DOHH2 (cell line): ENCODE data around the gene CANT1.

ENCODE experiments used
- H3F3A ChIP-seq: fragments of 200-600 bp; sonication (generic), shearing (Covaris generic); 2 replicates; pipeline ENCODE4 v1.6.0; 2016; ENCODE audit warnings: antibody characterized with exemption, mild to moderate bottlenecking; ENCODE audit not compliant: control insufficient read depth, insufficient read depth
- H3K27ac ChIP-seq: fragments of 200-600 bp; sonication (generic); 2 replicates; pipeline ENCODE4 v1.5.1; 2014; ENCODE audit warnings: low read depth, mild to moderate bottlenecking, low read length, moderate library complexity
- H3K27me3 ChIP-seq: fragments of 200-600 bp; sonication (generic); 2 replicates; pipeline ENCODE4 v1.6.1; 2014; ENCODE audit warnings: mild to moderate bottlenecking, low read length, mixed read lengths; ENCODE audit not compliant: control insufficient read depth
- H3K36me3 ChIP-seq: fragments of 200-600 bp; sonication (generic); 2 replicates; pipeline ENCODE4 v1.6.1; 2014; ENCODE audit warnings: mild to moderate bottlenecking, low read length, moderate library complexity, mixed read lengths; ENCODE audit not compliant: control insufficient read depth
- H3K4me1 ChIP-seq: fragments of 200-600 bp; sonication (generic); 2 replicates; pipeline ENCODE4 v1.6.1; 2014; ENCODE audit warnings: mild to moderate bottlenecking, low read length, mixed read lengths; ENCODE audit not compliant: control insufficient read depth
- H3K4me2 ChIP-seq: fragments of 200-600 bp; sonication (generic); 2 replicates; pipeline ENCODE4 v1.6.0; 2014; ENCODE audit warnings: mild to moderate bottlenecking, low read length, moderate library complexity
- H3K4me3 ChIP-seq: fragments of 200-600 bp; sonication (generic); 2 replicates; pipeline ENCODE4 v1.5.1; 2014; ENCODE audit warnings: mild to moderate bottlenecking, low read length, mixed read lengths
- H3K79me2 ChIP-seq: fragments of 200-600 bp; sonication (generic); 2 replicates; pipeline ENCODE4 v1.6.1; 2014; ENCODE audit warnings: mild to moderate bottlenecking, low read length, mixed read lengths; ENCODE audit not compliant: control insufficient read depth
- H3K9me2 ChIP-seq: fragments of 200-600 bp; sonication (generic); replicated peaks from 2 replicates; pipeline ENCODE4 v1.6.1; 2014; ENCODE audit warnings: mild to moderate bottlenecking, low read length, mixed read lengths; ENCODE audit not compliant: control insufficient read depth
- H3K9me3 ChIP-seq: fragments of 200-600 bp; sonication (generic); 2 replicates; pipeline ENCODE4 v1.6.1; 2014; ENCODE audit warnings: antibody characterized with exemption, low read length, mixed read lengths; ENCODE audit not compliant: control insufficient read depth, insufficient read depth
- H4K20me1 ChIP-seq: fragments of 200-600 bp; sonication (generic); 2 replicates; pipeline ENCODE4 v1.6.0; 2014; ENCODE audit warnings: low read depth, mild to moderate bottlenecking, antibody characterized with exemption, low read length, moderate library complexity; ENCODE audit not compliant: control insufficient read depth, insufficient read depth
- CTCF ChIP-seq: fragments of 200-600 bp; sonication (generic); IDR thresholded peaks from one replicate; pipeline ENCODE4 v1.5.1; 2014; ENCODE audit warnings: antibody characterized with exemption, mild to moderate bottlenecking, low read depth, low read length; ENCODE audit not compliant: poor library complexity, severe bottlenecking
- EZH2phosphoT487 ChIP-seq: fragments of 200-600 bp; sonication (generic); IDR thresholded peaks from 2 replicates; pipeline ENCODE4 v1.6.1; 2017; ENCODE audit warnings: borderline replicate concordance, mild to moderate bottlenecking, antibody characterized with exemption, low read length, moderate library complexity, mixed read lengths

The CANT1 gene

GRCh38 chr17:78988152-78988551 lies 21.4 kb downstream of the CANT1 start:
- Histone ChIP-seq H4K20me1 (peaks cover 4% of the 10 kb centered on the region; the same call in 1 of the 2 replicates), H3K4me3 (no peak overlapping the region), H3K9me2 (no peaks in the 10 kb centered on the region), H3K27me3 (no peaks in the 10 kb centered on the region), H3K4me2 (no peak overlapping the region), H3K36me3 (peaks cover 25% of the 10 kb centered on the region), H3F3A (no peaks in the 10 kb centered on the region), H3K9me3 (no peaks in the 10 kb centered on the region), H3K4me1 (peaks cover 22% of the 10 kb centered on the region), H3K27ac (no peak overlapping the region), H3K79me2 (peaks cover 3% of the 10 kb centered on the region; the same call in 1 of the 2 replicates)
- TF ChIP-seq EZH2phosphoT487: no peak

- Histone ChIP-seq H3K9me2 (no peaks in the 10 kb centered on the region), H3K27me3 (no peaks in the 10 kb centered on the region), H4K20me1 (no peaks in the 10 kb centered on the region), H3K9me3 (no peaks in the 10 kb centered on the region), H3F3A (no peaks in the 10 kb centered on the region), H3K36me3 (peaks cover 16% of the 10 kb centered on the region), H3K4me2 (peak overlapping the region; percentile 59), H3K27ac (no peak overlapping the region), H3K4me1 (peaks cover 22% of the 10 kb centered on the region), H3K4me3 (peak overlapping the region; percentile 33), H3K79me2 (no peaks in the 10 kb centered on the region)
- TF ChIP-seq EZH2phosphoT487 (no peak), CTCF (no peak)
Observed at GRCh38 chr17:78986649-78987328, 22.8 kb downstream of the CANT1 start.

GRCh38 chr17:78986048-78986648 lies 23.4 kb downstream of the CANT1 start:
- no peak overlapping the region for H3K27ac ChIP-seq
- H3K4me1 ChIP-seq: peaks cover 22% of the 10 kb centered on the region
- H3K9me3 ChIP-seq: no peaks in the 10 kb centered on the region
- H3K9me2 ChIP-seq: no peaks in the 10 kb centered on the region
- peak overlapping the region; percentile 33 for H3K4me3 ChIP-seq
- H4K20me1 ChIP-seq: no peaks in the 10 kb centered on the region
- no peaks in the 10 kb centered on the region for H3F3A ChIP-seq
- no peaks in the 10 kb centered on the region for H3K27me3 ChIP-seq
- H3K79me2 ChIP-seq: no peaks in the 10 kb centered on the region
- H3K4me2 ChIP-seq: peak overlapping the region; percentile 59
- TF ChIP-seq EZH2phosphoT487 (no peak), CTCF (peak; percentile 19)
- peaks cover 10% of the 10 kb centered on the region for H3K36me3 ChIP-seq

DNA sequence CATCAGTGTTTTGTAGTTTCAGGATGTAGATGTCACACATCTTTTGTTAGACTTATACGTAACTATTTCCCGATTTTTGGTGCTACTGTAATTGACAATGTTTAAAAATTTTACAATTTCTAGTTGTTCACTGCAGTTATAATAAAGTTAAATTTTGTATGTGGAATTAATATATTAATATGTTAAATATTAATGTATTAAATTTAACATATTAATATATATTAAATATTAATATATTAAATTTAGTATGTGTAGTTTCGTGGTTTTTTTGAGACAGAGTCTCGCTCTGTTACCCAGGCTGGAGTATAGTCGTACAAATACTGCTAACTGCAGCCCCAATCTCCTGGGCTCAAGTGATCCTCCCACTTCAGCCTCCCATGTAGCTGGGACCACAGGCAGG lies 24.2 kb downstream of the CANT1 start:
- H3K36me3 ChIP-seq: peaks cover 3% of the 10 kb centered on the region
- H3F3A ChIP-seq: no peaks in the 10 kb centered on the region
- H3K4me2 ChIP-seq: no peak overlapping the region
- no peaks in the 10 kb centered on the region for H3K9me2 ChIP-seq
- no peak for TF ChIP-seq EZH2phosphoT487
- no peak for TF ChIP-seq CTCF
- peaks cover 22% of the 10 kb centered on the region for H3K4me1 ChIP-seq
- H3K27me3 ChIP-seq: no peaks in the 10 kb centered on the region
- H3K79me2 ChIP-seq: no peaks in the 10 kb centered on the region
- no peaks in the 10 kb centered on the region for H4K20me1 ChIP-seq
- H3K27ac ChIP-seq: no peak overlapping the region
- no peak overlapping the region for H3K4me3 ChIP-seq
- no peaks in the 10 kb centered on the region for H3K9me3 ChIP-seq
